Tibial artery (tissue), 4 donors: ENCODE results near the gene TMEM97.

Experiments used
- DNase-seq, 2 donors: peaks; one replicate each; pipeline ENCODE4 v3.0.0-alpha.2; 2019
- H3K27ac ChIP-seq, 2 donors: fragments of 200-600 bp; sonication (generic) in 1 of 2; 1 replicate in 1 of 2; 2 replicates in 1 of 2; pipeline ENCODE4 v1.5.1; 2018 to 2019; ENCODE audit warnings: mild to moderate bottlenecking in 1 of 2
- H3K27me3 ChIP-seq, 2 donors: fragments of 200-600 bp; sonication (generic) in 1 of 2; one replicate each; pipeline versions ENCODE4 v1.5.1 to v1.6.0; 2016 to 2019
- H3K36me3 ChIP-seq, 3 donors: fragments of 200-600 bp; sonication (generic) in 2 of 3; one replicate each; pipeline ENCODE4 v1.5.1; 2016 to 2019; ENCODE audit warnings: mild to moderate bottlenecking in 2 of 3
- H3K4me1 ChIP-seq, 4 donors: fragments of 200-600 bp; sonication (generic) in 2 of 4; 1 replicate in 3 of 4; 2 replicates in 1 of 4; pipeline ENCODE4 v1.5.1; 2016 to 2019
- H3K4me3 ChIP-seq, 2 donors: fragments of 200-600 bp; sonication (generic) in 1 of 2; 1 replicate in 1 of 2; 2 replicates in 1 of 2; pipeline ENCODE4 v1.5.1; 2018 to 2019; ENCODE audit warnings: mild to moderate bottlenecking in 2 of 2
- H3K9me3 ChIP-seq, 3 donors: fragments of 200-600 bp; sonication (generic) in 1 of 3; one replicate each; pipeline ENCODE4 v1.5.1; 2016 to 2019
- CTCF ChIP-seq, 2 experiments: fragments of 200-600 bp in 1 of 2; fragments of 450-650 bp in 1 of 2; IDR thresholded peaks; one replicate each; pipeline ENCODE4 v1.5.1; 2017 to 2019; ENCODE audit warnings: antibody characterized with exemption in 2 of 2, mild to moderate bottlenecking in 1 of 2, moderate library complexity in 1 of 2
- intact Hi-C: fragments of 100-400 bp; cut with DNase I; formaldehyde crosslinking; loops from one replicate; pipeline ENCODE4 v1.15.0; 2023; ENCODE audit warnings: low total_unique reads

The TMEM97 gene

GRCh38 chr17:28331891-28332420, 13.0 kb downstream of the TMEM97 start:
- Histone ChIP-seq H3K4me1 (peaks cover 0 to 30% (median 25%) of the 10 kb centered on the region in 4 donors), H3K27me3 (no peaks in the 10 kb centered on the region), H3K36me3 (peaks cover 31 to 53% (median 42%) of the 10 kb centered on the region in 3 donors), H3K27ac (no peak overlapping the region), H3K9me3 (no peaks in the 10 kb centered on the region), H3K4me3 (no peak overlapping the region)
- intact Hi-C loops = loop anchor here (10.0 kb wide), 2 partner anchors 287 to 963 kb away; partner anchors contain the start of genes NLK and NUFIP2
- DNase-seq = no peak
- no peak for TF ChIP-seq CTCF (IDR thresholded peaks at IDR 0.05)

- H3K9me3 ChIP-seq = no peaks in the 10 kb centered on the region
- no peak for DNase-seq
- no peak overlapping the region for H3K4me3 ChIP-seq
- no peak for TF ChIP-seq CTCF (IDR thresholded peaks at IDR 0.05)
- H3K36me3 ChIP-seq = peaks cover 20 to 41% (median 33%) of the 10 kb centered on the region in 3 donors
- H3K27me3 ChIP-seq = no peaks in the 10 kb centered on the region
- intact Hi-C loops = loop anchor here (10.0 kb wide), 2 partner anchors 288 to 962 kb away; partner anchors contain the start of genes NLK and NUFIP2
- no peak overlapping the region for H3K27ac ChIP-seq
- peaks cover 0 to 42% (median 38%) of the 10 kb centered on the region in 4 donors for H3K4me1 ChIP-seq
These were observed 14.2 kb downstream of the TMEM97 start for GRCh38 chr17:28333083-28333746.

GRCh38 chr17:28334171-28334570, 15.2 kb downstream of the TMEM97 start:
- intact Hi-C loops = loop anchor here (10.0 kb wide), 2 partner anchors 289 to 961 kb away; partner anchors contain the start of genes NLK and NUFIP2
- Histone ChIP-seq H3K9me3 (no peaks in the 10 kb centered on the region), H3K27me3 (no peaks in the 10 kb centered on the region), H3K27ac (peak overlapping the region in 1 of 2 donors; percentile 85), H3K4me1 (peaks cover 0 to 48% (median 41%) of the 10 kb centered on the region in 4 donors), H3K36me3 (peaks cover 11 to 33% (median 23%) of the 10 kb centered on the region in 3 donors), H3K4me3 (peak overlapping the region; percentile 68 to 89)
- no peak for TF ChIP-seq CTCF (IDR thresholded peaks at IDR 0.05)
- no peak for DNase-seq

GRCh38 chr17:28334666-28335200, 15.7 kb downstream of the TMEM97 start:
- DNase-seq = no peak
- Histone ChIP-seq H3K36me3 (peaks cover 10 to 33% (median 18%) of the 10 kb centered on the region in 3 donors), H3K9me3 (no peaks in the 10 kb centered on the region), H3K27ac (peak overlapping the region; percentile 85 to 94), H3K27me3 (no peaks in the 10 kb centered on the region), H3K4me1 (peaks cover 0 to 48% (median 41%) of the 10 kb centered on the region in 4 donors), H3K4me3 (peak overlapping the region; percentile 68 to 89)
- TF ChIP-seq CTCF (IDR thresholded peaks at IDR 0.05) = no peak
- intact Hi-C loops = loop anchor here (5.0 to 10.0 kb wide), 3 partner anchors 290 to 960 kb away; partner anchors contain the start of genes NLK, NUFIP2 and PHF12

- no peaks in the 10 kb centered on the region for H3K9me3 ChIP-seq
- TF ChIP-seq CTCF (IDR thresholded peaks at IDR 0.05) = peak in 1 of 2 experiments; percentile 8
- DNase-seq = peak; percentile 99 to 100
- H3K4me1 ChIP-seq = peaks cover 0 to 48% (median 41%) of the 10 kb centered on the region in 4 donors
- H3K36me3 ChIP-seq = peaks cover 16 to 33% (median 20%) of the 10 kb centered on the region in 3 donors
- intact Hi-C loops = loop anchor here (5.0 to 10.0 kb wide), 3 partner anchors 291 to 959 kb away; partner anchors contain the start of genes NLK, NUFIP2 and PHF12
- H3K4me3 ChIP-seq = peak within 1 kb of the TSS; percentile 68 to 89
- H3K27ac ChIP-seq = peak within 1 kb of the TSS; percentile 92 to 94
- H3K27me3 ChIP-seq = no peaks in the 10 kb centered on the region
These were observed 16.4 kb downstream of the TMEM97 start, which contains the start of the genes IFT20 and TNFAIP1 for GRCh38 chr17:28335201-28335958. TSS of gene IFT20 (minus strand) at chr17:28335472. CDS start at chr17:28331985, 3,487 bp downstream. TSS of gene TNFAIP1 (plus strand) at chr17:28335761. CDS start at chr17:28339522, 3,761 bp downstream.
